GM12865 (cell line): ENCODE measurements around the gene KY.

Experiments used
- DNase-seq: peaks from one replicate; pipeline ENCODE4 v3.0.0; 2010; ENCODE audit warnings: low read depth
- H3K4me3 ChIP-seq: 2 replicates; pipeline ENCODE4 v1.5.1; 2011; ENCODE audit warnings: mild to moderate bottlenecking, low read depth, low read length, control low read depth
- CTCF ChIP-seq: IDR thresholded peaks from 2 replicates; pipeline ENCODE4 v1.5.1; 2011; ENCODE audit warnings: low read length, control low read depth, low read depth, inconsistent platforms; ENCODE audit not compliant: insufficient read depth; ENCODE audit errors: missing control alignments

The KY gene

GRCh38 chr3:134682196-134682880 lies 31.5 kb upstream of the KY start:
- no peak overlapping the region for H3K4me3 ChIP-seq
- TF ChIP-seq CTCF = no peak
- DNase-seq = no peak

DNA sequence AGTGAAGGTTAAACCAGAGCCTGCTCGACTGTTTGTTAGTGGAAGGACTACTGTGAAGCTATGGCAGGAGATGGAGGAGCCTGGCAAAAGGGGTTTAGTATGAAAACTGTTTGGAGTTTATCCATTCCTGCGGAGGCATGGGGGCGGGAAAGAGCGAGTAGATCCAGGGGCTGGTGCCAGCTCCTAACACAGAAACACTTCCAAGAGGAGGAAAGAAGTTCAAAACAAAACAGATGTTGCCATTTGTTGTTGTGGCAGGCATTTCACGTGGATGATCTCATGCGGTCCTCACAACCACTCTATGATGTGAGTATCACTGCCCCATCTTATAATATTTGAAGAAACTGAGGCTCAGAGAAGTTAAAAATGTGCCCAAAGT lies 30.7 kb upstream of the KY start:
- DNase-seq = no peak
- TF ChIP-seq CTCF = no peak
- no peak overlapping the region for H3K4me3 ChIP-seq

DNA sequence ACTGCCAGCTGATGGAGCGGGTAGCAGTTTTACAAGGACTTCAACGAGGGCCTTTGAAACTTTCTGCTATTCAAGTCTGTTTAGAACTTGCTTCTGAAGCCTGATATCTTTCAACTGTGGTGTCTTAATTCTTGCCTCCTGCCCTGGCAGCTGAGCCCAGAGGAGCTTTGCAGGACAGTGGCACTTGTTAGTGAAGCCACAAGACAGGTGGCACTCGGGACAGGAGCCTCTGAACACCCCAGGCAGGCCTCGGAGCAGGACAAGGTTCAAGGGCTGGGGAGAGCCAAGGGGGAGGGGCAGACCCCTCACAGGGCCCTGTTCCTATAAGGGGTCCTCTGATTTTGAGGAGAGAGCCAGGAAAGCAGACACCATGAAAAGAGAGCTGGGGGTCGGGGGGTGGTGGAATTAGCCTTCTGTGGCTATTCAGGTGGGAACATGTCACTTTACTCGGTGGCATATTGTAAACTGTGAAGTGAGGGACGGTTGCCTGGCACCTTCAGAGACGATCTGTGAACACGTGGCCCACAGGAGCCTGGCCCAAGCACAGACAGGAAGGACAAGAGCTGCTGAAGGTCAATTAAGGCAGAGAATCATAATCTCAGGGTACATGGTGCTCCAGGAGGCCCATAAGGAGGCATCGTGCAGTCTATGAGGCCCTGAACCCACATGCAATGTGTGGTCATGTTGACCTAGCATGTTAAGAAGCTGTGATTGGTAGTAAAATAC lies 30.1 kb upstream of the KY start:
- no peak for TF ChIP-seq CTCF
- DNase-seq = no peak
- no peak overlapping the region for H3K4me3 ChIP-seq

GRCh38 chr3:134677987-134678308 lies 27.1 kb upstream of the KY start:
- no peak for TF ChIP-seq CTCF
- no peak for DNase-seq
- no peak overlapping the region for H3K4me3 ChIP-seq

- peak; percentile 60 for TF ChIP-seq CTCF
- peak; percentile 32 for DNase-seq
- H3K4me3 ChIP-seq = no peak overlapping the region
Observed at GRCh38 chr3:134677196-134677986, 26.6 kb upstream of the KY start.

DNA sequence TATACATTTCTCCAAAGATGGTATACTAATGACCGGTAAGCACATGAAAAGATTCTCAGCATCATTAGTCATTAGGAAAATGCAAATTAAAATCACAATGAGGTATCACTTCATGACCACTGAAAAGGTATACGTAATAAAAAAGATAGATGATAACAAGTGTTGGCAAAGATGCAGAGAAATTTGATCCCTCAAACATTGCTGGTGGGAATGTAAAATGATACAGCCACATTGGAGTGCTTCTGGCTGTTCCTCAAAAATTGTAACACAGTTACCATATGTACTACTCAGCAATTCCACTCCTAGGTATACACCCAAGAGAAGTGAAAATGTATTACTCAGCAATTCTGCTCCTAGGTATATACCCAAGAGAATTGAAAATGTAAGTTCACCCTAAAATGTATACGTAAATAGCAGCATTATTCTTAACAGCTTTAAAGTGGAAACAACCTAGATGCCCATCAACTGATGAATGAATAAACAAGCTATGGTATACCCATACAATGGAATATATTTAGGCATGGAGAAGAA lies 25.0 kb upstream of the KY start:
- no peak overlapping the region for H3K4me3 ChIP-seq
- no peak for DNase-seq
- no peak for TF ChIP-seq CTCF
